Measurements from ENCODE around the gene ZNF407.

The ZNF407 gene

GRCh38 chr18:75062297-75062886 lies 464.7 kb downstream of the ZNF407 start:
- Histone ChIP-seq H4K20me1 (ENCODE audit: insufficient read depth, low read length) (no peaks in the 10 kb centered on the region), H3K79me2 (ENCODE audit: low read length) (no peaks in the 10 kb centered on the region), H3K4me2 (ENCODE audit: low read depth, low read length) (no peak overlapping the region), H3K4me3 (ENCODE audit: low read length) (no peak overlapping the region), H3K27ac (ENCODE audit: low read length) (no peak overlapping the region), H3K36me3 (replicated peaks; ENCODE audit: insufficient read depth, low read length) (no peaks in the 10 kb centered on the region), H3K9me2 (replicated peaks; ENCODE audit: insufficient read depth, low read length) (no peaks in the 10 kb centered on the region), H3K27me3 (replicated peaks; ENCODE audit: insufficient read depth, low read length) (no peaks in the 10 kb centered on the region), H3K9me3 (replicated peaks; ENCODE audit: insufficient read depth, low read length) (no peaks in the 10 kb centered on the region; the same call in 1 of the 2 replicates), H3K4me1 (ENCODE audit: low read length) (no peaks in the 10 kb centered on the region), H3K9ac (ENCODE audit: low read length) (no peak overlapping the region), H2AFZ (ENCODE audit: low read length) (no peak overlapping the region), H3F3A (ENCODE audit: insufficient read depth, low read length) (no peaks in the 10 kb centered on the region)
- TF ChIP-seq EZH2phosphoT487 (IDR thresholded peaks at IDR 0.05; ENCODE audit: low read length) (no peak), CTCF (IDR thresholded peaks at IDR 0.05; ENCODE audit: low read length) (no peak), EZH2 (optimal IDR thresholded peaks at IDR 0.05; ENCODE audit: low read depth, low read length) (no peak)
- no peak for DNase-seq

- H3K4me1 ChIP-seq (ENCODE audit: low read length): no peaks in the 10 kb centered on the region
- no peak overlapping the region for H2AFZ ChIP-seq (ENCODE audit: low read length)
- H3K79me2 ChIP-seq (ENCODE audit: low read length): no peaks in the 10 kb centered on the region
- no peak overlapping the region for H3K4me2 ChIP-seq (ENCODE audit: low read depth, low read length)
- no peaks in the 10 kb centered on the region for H3K27me3 ChIP-seq (replicated peaks; ENCODE audit: insufficient read depth, low read length)
- no peak overlapping the region for H3K9ac ChIP-seq (ENCODE audit: low read length)
- H3F3A ChIP-seq (ENCODE audit: insufficient read depth, low read length): no peaks in the 10 kb centered on the region
- H3K9me2 ChIP-seq (replicated peaks; ENCODE audit: insufficient read depth, low read length): no peaks in the 10 kb centered on the region
- no peaks in the 10 kb centered on the region for H4K20me1 ChIP-seq (ENCODE audit: insufficient read depth, low read length)
- no peak for DNase-seq
- H3K36me3 ChIP-seq (replicated peaks; ENCODE audit: insufficient read depth, low read length): no peaks in the 10 kb centered on the region
- H3K4me3 ChIP-seq (ENCODE audit: low read length): no peak overlapping the region
- TF ChIP-seq CTCF (IDR thresholded peaks at IDR 0.05; ENCODE audit: low read length) (no peak), EZH2 (optimal IDR thresholded peaks at IDR 0.05; ENCODE audit: low read depth, low read length) (no peak), EZH2phosphoT487 (IDR thresholded peaks at IDR 0.05; ENCODE audit: low read length) (no peak)
- H3K9me3 ChIP-seq (replicated peaks; ENCODE audit: insufficient read depth, low read length): no peaks in the 10 kb centered on the region; the same call in 1 of the 2 replicates
- H3K27ac ChIP-seq (ENCODE audit: low read length): no peak overlapping the region
Observed at GRCh38 chr18:75063196-75063595, 465.5 kb downstream of the ZNF407 start.

- Histone ChIP-seq H3K9ac (ENCODE audit: low read length) (no peak overlapping the region), H3F3A (ENCODE audit: insufficient read depth, low read length) (no peaks in the 10 kb centered on the region), H3K4me2 (ENCODE audit: low read depth, low read length) (no peak overlapping the region), H4K20me1 (ENCODE audit: insufficient read depth, low read length) (no peaks in the 10 kb centered on the region), H3K4me1 (ENCODE audit: low read length) (no peaks in the 10 kb centered on the region), H3K4me3 (ENCODE audit: low read length) (no peak overlapping the region), H3K9me3 (replicated peaks; ENCODE audit: insufficient read depth, low read length) (no peaks in the 10 kb centered on the region; the same call in 1 of the 2 replicates), H3K27ac (ENCODE audit: low read length) (no peak overlapping the region), H3K27me3 (replicated peaks; ENCODE audit: insufficient read depth, low read length) (no peaks in the 10 kb centered on the region), H2AFZ (ENCODE audit: low read length) (no peak overlapping the region), H3K9me2 (replicated peaks; ENCODE audit: insufficient read depth, low read length) (no peaks in the 10 kb centered on the region), H3K36me3 (replicated peaks; ENCODE audit: insufficient read depth, low read length) (no peaks in the 10 kb centered on the region), H3K79me2 (ENCODE audit: low read length) (no peaks in the 10 kb centered on the region)
- DNase-seq: no peak
- no peak for TF ChIP-seq CTCF (IDR thresholded peaks at IDR 0.05; ENCODE audit: low read length)
- TF ChIP-seq EZH2 (optimal IDR thresholded peaks at IDR 0.05; ENCODE audit: low read depth, low read length): no peak
- no peak for TF ChIP-seq EZH2phosphoT487 (IDR thresholded peaks at IDR 0.05; ENCODE audit: low read length)
Observed at GRCh38 chr18:75063615-75064512, 466.2 kb downstream of the ZNF407 start.

Measured in MM.1S (cell line).